ENCODE results near the gene PRKG1.

DNA sequence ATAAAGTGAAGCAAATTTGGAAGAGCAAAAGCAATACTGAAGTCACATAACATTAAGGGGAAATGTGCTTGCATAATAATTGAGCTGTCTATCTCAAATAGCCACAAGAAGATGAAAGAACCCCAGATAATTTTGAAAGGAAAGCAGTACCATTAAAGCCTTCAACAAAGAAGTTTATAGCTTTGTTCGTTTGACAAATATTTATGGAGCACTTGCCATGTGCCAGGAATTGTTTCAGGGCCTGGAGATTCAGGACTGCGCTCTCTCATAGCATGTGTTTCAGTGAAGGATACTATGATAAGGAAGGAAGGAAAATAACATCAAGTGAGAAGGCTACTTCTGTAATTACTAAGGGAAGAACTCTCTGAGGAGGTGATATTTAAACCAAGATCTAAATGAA, 837.4 kb downstream of the PRKG1 start:
- TF ChIP-seq EZH2phosphoT487 (conservative IDR thresholded peaks at IDR 0.05; ENCODE audit: low read length) = no peak
- TF ChIP-seq, protein P1, sequence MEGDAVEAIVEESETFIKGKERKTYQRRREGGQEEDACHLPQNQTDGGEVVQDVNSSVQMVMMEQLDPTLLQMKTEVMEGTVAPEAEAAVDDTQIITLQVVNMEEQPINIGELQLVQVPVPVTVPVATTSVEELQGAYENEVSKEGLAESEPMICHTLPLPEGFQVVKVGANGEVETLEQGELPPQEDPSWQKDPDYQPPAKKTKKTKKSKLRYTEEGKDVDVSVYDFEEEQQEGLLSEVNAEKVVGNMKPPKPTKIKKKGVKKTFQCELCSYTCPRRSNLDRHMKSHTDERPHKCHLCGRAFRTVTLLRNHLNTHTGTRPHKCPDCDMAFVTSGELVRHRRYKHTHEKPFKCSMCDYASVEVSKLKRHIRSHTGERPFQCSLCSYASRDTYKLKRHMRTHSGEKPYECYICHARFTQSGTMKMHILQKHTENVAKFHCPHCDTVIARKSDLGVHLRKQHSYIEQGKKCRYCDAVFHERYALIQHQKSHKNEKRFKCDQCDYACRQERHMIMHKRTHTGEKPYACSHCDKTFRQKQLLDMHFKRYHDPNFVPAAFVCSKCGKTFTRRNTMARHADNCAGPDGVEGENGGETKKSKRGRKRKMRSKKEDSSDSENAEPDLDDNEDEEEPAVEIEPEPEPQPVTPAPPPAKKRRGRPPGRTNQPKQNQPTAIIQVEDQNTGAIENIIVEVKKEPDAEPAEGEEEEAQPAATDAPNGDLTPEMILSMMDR (IDR thresholded peaks at IDR 0.05; ENCODE audit: insufficient read depth, low read length, poor library complexity, severe bottlenecking) = no peak
